H1 (cell line): ENCODE data around the gene RANBP2. TPM values are rescaled to one million over a fixed set of nuclear protein-coding genes. Genes with fewer than 3 reads are reported as not detected.

Experiments
- BACH1 ChIP-seq: IDR thresholded peaks from 2 replicates; pipeline ENCODE4 v1.6.1; 2012; ENCODE audit warnings: low read length, improper control_type of control experiment
- CHD7 ChIP-seq: fragments of 300-600 bp; sonication (generic); IDR thresholded peaks from 2 replicates; pipeline ENCODE4 v1.7.1; 2012; ENCODE audit warnings: low read length, moderate library complexity, mild to moderate bottlenecking, inconsistent platforms; ENCODE audit not compliant: insufficient replicate concordance
- JUND ChIP-seq: IDR thresholded peaks from 2 replicates; pipeline ENCODE4 v1.6.1; 2011; ENCODE audit warnings: mild to moderate bottlenecking, improper control_type of control experiment, low read length
- MAFK ChIP-seq: IDR thresholded peaks from 2 replicates; pipeline ENCODE4 v1.6.1; 2012; ENCODE audit warnings: low read depth, mild to moderate bottlenecking, improper control_type of control experiment, low read length
- MAX ChIP-seq: IDR thresholded peaks from 2 replicates; pipeline ENCODE4 v1.6.1; 2012; ENCODE audit warnings: inconsistent platforms
- PHF8 ChIP-seq: fragments of 200-600 bp; sonication (generic); conservative IDR thresholded peaks from 2 replicates; pipeline ENCODE4 v1.7.1; 2012; ENCODE audit warnings: low read depth, mild to moderate bottlenecking, inconsistent platforms, low read length, moderate library complexity
- POU5F1 ChIP-seq: IDR thresholded peaks from 2 replicates; pipeline ENCODE4 v1.6.1; 2011; ENCODE audit warnings: low read depth, mild to moderate bottlenecking, low read length, moderate library complexity
- SIN3A ChIP-seq, 2 experiments: IDR thresholded peaks in 1 of 2; conservative IDR thresholded peaks in 1 of 2; 2 replicates each; pipeline ENCODE4 v1.6.1; 2011 to 2012; ENCODE audit warnings: low read length in 2 of 2, improper control_type of control experiment in 1 of 2, low read depth in 1 of 2, mild to moderate bottlenecking in 1 of 2
- SUZ12 ChIP-seq: fragments of 200-600 bp; sonication (generic); IDR thresholded peaks from 2 replicates; pipeline ENCODE4 v1.6.1; 2012; ENCODE audit warnings: mild to moderate bottlenecking, inconsistent platforms, low read length, moderate library complexity, mixed read lengths
- polyA plus RNA-seq, 7 experiments: library from polyadenylated mRNA; depleted of rRNA in 3 of 7; stranded (reverse) in 5 of 7; unstranded in 2 of 7; fragments of >200 nt in 5 of 7; fragments of 200-250 nt in 2 of 7; gene quantifications; 1 replicate in 5 of 7; 2 replicates in 1 of 7; 4 replicates in 1 of 7; pipeline versions ENCODE4 v1.2.1 to v1.2.3, GENCODE V29; 2011 to 2013; ENCODE audit warnings: missing spikeins in 2 of 7, mixed read lengths in 2 of 7
- total RNA-seq: library from RNA; stranded (reverse); fragmentation: NEBNext Ultra II Directional; extraction: Animal tissue kit (Norgen Biotek cat#: 25700); gene quantifications from 2 replicates; pipeline ENCODE4 v1.2.1, GENCODE V29; 2021

The RANBP2 gene
- total and polyA plus RNA-seq, 2 of the 8 experiments (the other 6 are each of a cell fraction or from before 2014, with no cell fraction given): 8.2 to 95.9 TPM

- TF ChIP-seq SIN3A (conservative IDR thresholded peaks at IDR 0.05 in 1 of 2, IDR thresholded peaks at IDR 0.05 in 1 of 2; ENCODE audit: low read depth in 1 of 2, low read length in 2 of 2): no peak
- TF ChIP-seq JUND: no peak
- TF ChIP-seq BACH1: no peak
- TF ChIP-seq POU5F1: no peak
- TF ChIP-seq PHF8: peak; percentile 95
- no peak for TF ChIP-seq CHD7
- TF ChIP-seq MAX: peak; percentile 65
- TF ChIP-seq SUZ12: no peak
- TF ChIP-seq MAFK: no peak
Observed at GRCh38 chr2:108786354-108787215, 67.3 kb downstream of the RANBP2 start, which contains the start of gene CCDC138 (continued).
